NCI-H774 (cell line): ENCODE results near the gene MMP26.

Source experiments
- DNase-seq: peaks from one replicate; lab custom pipeline; 2025; lab: John Stamatoyannopoulos, UW

MMP26 gene

GRCh38 chr11:4704054-4704789 lies at the start of gene MMP26:
Gene MMP26 (plus strand): TSS chr11:4704784.
- DNase-seq: peak; percentile 93

GRCh38 chr11:4658629-4659445 lies 45.7 kb upstream of the MMP26 start:
- no peak for DNase-seq

GRCh38 chr11:4662876-4663275 lies 41.7 kb upstream of the MMP26 start:
- no peak for DNase-seq

- DNase-seq: no peak
Measured at GRCh38 chr11:4664183-4664582, 40.4 kb upstream of the MMP26 start.

GRCh38 chr11:4664786-4665185 lies 39.8 kb upstream of the MMP26 start:
- no peak for DNase-seq

- no peak for DNase-seq
Measured at GRCh38 chr11:4665424-4665823, 39.2 kb upstream of the MMP26 start.

GRCh38 chr11:4671741-4672140 lies 32.8 kb upstream of the MMP26 start:
- no peak for DNase-seq

GRCh38 chr11:4672470-4672869 lies 32.1 kb upstream of the MMP26 start:
- DNase-seq: no peak

- no peak for DNase-seq
Measured at GRCh38 chr11:4673781-4674180, 30.8 kb upstream of the MMP26 start.

- peak; percentile 22 for DNase-seq
Measured at GRCh38 chr11:4677948-4678347, 26.6 kb upstream of the MMP26 start.

- DNase-seq: peak; percentile 56
Measured at GRCh38 chr11:4680341-4680740, 24.2 kb upstream of the MMP26 start.

- DNase-seq: no peak
Measured at GRCh38 chr11:4682623-4683419, 21.8 kb upstream of the MMP26 start.

- no peak for DNase-seq
Measured at GRCh38 chr11:4684631-4685285, 19.8 kb upstream of the MMP26 start.

- no peak for DNase-seq
Measured at GRCh38 chr11:4695442-4695841, 9.1 kb upstream of the MMP26 start.

- DNase-seq: no peak
Measured at GRCh38 chr11:4697585-4697984, 7.0 kb upstream of the MMP26 start, which contains the start of gene OR51E2. Gene OR51E2 (minus strand): TSS chr11:4697853. CDS start chr11:4682711, 15,142 bp downstream.

- DNase-seq: no peak
Measured at GRCh38 chr11:4699697-4700435, 4.7 kb upstream of the MMP26 start.

GRCh38 chr11:4700436-4700820 lies 4.2 kb upstream of the MMP26 start:
- no peak for DNase-seq

- no peak for DNase-seq
Measured at GRCh38 chr11:4704790-4705334, 278 bp downstream of the MMP26 start.

GRCh38 chr11:4713241-4713640 lies 8.7 kb downstream of the MMP26 start:
- DNase-seq: no peak

GRCh38 chr11:4714300-4714699 lies 9.7 kb downstream of the MMP26 start:
- no peak for DNase-seq
